Fibroblast of pulmonary artery (primary cell): Measurements from ENCODE around the gene IGF1.

Experiments used
- DNase-seq: peaks from one replicate; pipeline ENCODE4 v3.0.0-alpha.2; 2010; ENCODE audit warnings: low read depth
- H3K4me3 ChIP-seq: replicated peaks from 2 replicates; pipeline ENCODE4 v1.5.1; 2011; ENCODE audit warnings: low read depth, mild to moderate bottlenecking, control low read depth, low read length, moderate library complexity
- CTCF ChIP-seq: IDR thresholded peaks from 2 replicates; pipeline ENCODE4 v1.5.1; 2011; ENCODE audit warnings: mild to moderate bottlenecking, control low read depth, low read length, inconsistent platforms; ENCODE audit errors: missing control alignments

IGF1 gene

DNA sequence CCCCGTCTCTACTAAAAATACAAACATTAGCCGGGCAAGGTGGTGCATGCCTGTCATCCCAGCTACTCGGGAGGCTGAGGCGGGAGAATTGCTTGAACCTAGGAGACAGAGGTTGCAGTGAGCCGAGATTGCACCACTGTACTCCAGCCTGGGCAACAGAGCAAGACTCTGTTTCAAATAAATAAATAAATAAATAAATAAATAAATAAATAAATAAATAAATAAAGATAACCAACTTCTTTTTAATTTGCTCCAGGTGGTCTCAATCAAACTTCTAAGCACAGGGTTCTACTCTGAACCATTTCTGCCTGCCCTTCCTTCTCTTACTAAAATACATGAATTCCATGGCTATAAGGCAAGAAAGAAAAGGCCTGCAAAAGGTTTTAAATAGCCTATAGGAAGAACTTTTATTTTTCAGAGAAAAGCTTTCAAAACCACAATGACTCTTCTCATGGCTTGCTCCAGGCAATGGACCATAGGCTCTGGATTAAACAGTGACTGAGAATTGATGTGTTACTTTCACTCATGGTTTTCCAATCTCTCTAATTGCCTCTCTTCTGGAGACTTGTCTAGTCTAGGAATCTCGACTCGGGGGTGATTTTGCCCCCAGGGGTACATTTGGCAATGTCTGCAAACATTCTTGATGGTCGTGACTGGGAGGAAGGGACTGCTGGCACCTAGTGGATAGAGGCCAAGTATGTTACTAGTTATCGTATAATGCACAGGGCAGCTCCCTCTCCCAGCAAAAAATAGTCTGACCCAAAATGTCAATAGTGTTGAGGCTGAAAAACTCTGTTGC is 14.4 kb downstream of the IGF1 start:
- TF ChIP-seq CTCF: no peak
- no peak overlapping the region for H3K4me3 ChIP-seq
- no peak for DNase-seq

DNA sequence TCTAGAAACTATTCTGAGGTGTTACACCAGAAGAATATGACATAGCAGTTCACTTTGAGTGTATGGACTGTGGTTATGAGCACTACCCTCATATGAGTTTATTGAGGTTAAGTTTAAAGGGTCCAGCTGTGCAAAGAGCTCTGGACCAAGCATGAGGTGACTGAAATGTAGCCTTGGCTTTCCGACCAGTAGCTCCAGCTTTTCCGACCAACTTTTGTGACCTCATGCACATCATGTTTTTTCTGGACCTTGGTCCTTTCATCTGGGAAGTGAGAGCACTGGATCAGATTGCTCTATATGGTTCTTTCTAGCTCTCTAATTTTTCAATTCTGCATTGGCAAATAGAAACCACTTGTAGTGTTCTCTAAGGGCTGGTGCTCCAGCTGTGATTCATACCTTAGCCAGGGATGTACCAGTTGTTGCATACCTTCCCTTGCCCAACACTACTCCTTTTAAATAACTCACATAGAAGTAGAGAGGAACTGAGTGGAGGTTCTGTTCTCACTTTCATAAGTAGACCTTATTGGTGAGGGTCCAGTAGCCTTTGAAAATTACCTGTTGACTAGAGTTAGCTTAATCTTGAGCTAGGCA is 16.6 kb downstream of the IGF1 start:
- TF ChIP-seq CTCF: no peak
- DNase-seq: no peak
- no peak overlapping the region for H3K4me3 ChIP-seq

DNA sequence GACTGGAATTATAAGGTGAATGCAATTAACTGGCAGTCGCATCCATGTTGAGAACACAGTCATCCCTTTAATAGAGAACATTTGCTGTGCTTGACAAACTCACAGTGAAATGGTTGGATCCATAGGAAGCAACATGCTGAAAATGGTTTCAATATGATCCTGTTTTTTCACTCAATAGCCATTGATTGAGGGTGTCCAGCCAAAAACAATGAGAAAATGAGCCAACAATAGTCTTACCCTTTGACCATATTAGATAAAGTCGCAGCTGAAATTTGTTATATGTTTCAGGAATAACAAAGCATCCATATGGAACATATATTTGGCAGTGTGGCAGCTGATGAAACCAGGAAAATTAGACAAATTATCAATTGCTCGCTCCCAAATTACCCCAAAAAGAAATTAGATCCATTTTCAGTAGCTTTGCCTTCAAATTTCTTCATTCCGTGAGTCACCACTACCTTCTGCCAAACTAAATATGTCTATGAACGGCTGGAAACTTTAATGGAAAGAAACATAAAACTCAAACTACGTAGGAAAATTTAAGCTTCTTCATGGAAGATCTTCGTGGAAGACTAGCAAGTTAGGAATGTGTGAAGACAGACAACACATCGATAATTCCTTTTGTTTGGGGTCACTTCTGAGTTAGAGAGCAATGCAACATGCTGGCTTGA is 17.4 kb downstream of the IGF1 start:
- peak; percentile 55 for DNase-seq
- no peak for TF ChIP-seq CTCF
- H3K4me3 ChIP-seq: no peak overlapping the region

DNA sequence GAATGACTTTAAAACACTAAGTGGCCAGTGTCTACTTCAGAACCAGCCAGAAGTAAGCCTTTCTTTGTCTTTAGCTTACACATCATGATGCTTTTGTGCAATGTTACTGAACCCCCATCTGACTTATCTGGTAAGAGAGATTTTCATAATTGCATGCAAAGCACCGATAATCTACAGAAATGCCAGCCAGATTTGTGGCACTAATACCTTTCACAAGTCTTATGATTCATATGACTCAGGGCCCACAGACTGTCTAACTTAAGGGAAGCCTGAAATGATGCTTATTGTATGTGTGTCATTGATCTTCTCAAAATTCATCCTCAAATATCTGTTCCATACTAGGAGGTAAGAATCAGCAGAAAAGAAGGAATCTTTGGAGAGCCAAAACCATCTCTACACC is 18.0 kb downstream of the IGF1 start:
- no peak for TF ChIP-seq CTCF
- no peak for DNase-seq
- no peak overlapping the region for H3K4me3 ChIP-seq

GRCh38 chr12:102461501-102461900 is 18.9 kb downstream of the IGF1 start:
- H3K4me3 ChIP-seq: no peak overlapping the region
- TF ChIP-seq CTCF: no peak
- no peak for DNase-seq

DNA sequence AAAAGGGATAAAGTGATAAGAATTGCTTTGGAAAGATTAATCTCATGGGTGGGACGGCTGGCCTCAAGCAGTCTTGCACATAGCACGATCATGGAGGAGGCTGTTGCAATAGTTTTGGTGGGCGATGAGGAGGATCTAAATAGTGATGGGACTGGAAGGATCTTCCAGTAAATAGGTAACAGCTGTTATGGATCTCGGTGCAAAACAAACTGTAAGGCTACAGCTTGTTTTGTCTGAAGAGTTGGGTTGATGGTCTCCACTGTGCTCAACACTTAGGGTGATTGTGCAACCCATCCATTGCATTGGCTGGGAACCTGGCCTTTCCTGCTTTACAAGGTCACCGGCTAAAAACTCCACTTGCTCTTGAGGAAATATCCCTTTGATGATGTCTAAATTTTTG is 21.0 kb downstream of the IGF1 start:
- no peak for TF ChIP-seq CTCF
- no peak overlapping the region for H3K4me3 ChIP-seq
- DNase-seq: no peak
